ENCODE results near the gene TSPAN5. TPM values are rescaled to one million over a fixed set of nuclear protein-coding genes. Genes with fewer than 3 reads are reported as not detected.

Gene TSPAN5
- total and polyA plus RNA-seq, 4 donors: 2.6 to 9.9 (median 8.6) TPM

DNA sequence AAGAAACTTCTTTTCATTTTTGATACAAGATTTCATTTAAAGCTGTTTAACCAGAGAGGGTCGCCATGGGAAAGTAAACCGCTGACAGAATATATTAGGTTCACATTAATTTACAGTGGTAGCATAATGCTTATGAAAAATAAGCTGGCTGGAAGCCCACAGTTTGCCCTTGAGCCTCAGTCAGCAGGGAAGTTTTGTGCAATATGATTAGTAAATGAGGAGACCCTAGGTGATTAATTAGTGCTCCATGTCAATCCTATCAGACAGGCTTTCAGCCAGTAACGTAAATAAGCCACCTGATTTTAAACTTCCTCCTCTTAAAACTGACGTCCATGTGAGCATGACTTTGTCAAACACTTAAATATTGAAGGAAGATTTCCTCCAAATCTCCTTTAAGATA is 134.2 kb downstream of the TSPAN5 start:
- H3K36me3 ChIP-seq (ENCODE audit: control insufficient read depth in 1 of 2, insufficient read depth in 2 of 2, low read length in 1 of 2): no peaks in the 10 kb centered on the region
- no peaks in the 10 kb centered on the region for H3K27me3 ChIP-seq (ENCODE audit: control insufficient read depth in 1 of 2, insufficient read depth in 2 of 2, low read length in 1 of 2)
- H3K27ac ChIP-seq (ENCODE audit: low read depth in 1 of 2, low read length in 2 of 2): no peak overlapping the region
- no peak overlapping the region for H3K4me3 ChIP-seq (ENCODE audit: low read length in 2 of 2)
- intact Hi-C loops (cut with DNase I): no loop called here
- ATAC-seq (ENCODE audit: low FRiP score): no peak
- H3K4me1 ChIP-seq (ENCODE audit: control insufficient read depth in 1 of 2, insufficient read depth in 2 of 2, low read length in 2 of 2): peaks cover 0 to 2% of the 10 kb centered on the region in 2 donors
- 85 to 86% methylated on average over 4 of the region's 4 CpGs for WGBS, 2 donors
- DNase-seq: no peak
- no peaks in the 10 kb centered on the region for H3K9me3 ChIP-seq (ENCODE audit: control insufficient read depth, low read length)

DNA sequence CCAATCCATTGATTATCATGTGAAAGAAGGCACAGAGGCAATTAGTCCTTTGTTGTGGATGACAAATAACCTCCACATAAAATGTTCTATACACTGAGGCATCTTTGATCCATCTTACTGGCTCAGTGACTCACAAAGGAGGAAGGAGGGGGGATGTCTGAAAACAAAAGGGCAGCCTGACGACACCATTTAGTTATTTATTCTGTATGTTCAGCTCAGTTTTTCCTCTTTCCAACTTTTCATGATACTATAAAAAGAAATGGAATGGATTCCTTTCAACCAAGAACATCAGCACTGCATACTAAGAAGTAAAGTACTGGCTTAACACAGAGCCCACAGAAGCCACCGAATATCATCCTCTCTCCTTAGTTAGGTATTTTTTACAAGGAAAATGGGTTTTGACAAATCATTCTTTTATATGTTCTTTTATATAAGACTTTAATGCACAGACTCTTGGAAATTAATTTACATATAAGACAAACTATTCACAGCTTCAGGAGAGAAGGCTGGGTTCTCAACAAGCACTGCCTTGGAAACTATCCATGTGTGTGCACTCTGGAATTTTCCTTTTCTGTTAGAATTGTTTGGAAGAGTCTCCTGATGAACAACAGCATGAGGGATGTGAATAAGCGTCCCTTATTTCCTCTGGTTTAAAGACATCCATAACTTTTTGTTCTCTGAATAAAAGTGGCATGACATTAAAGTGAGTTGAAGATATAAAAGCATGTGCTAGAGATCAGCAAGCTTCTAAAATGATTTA is 135.6 kb downstream of the TSPAN5 start:
- H3K36me3 ChIP-seq (ENCODE audit: control insufficient read depth in 1 of 2, insufficient read depth in 2 of 2, low read length in 1 of 2): no peaks in the 10 kb centered on the region
- ATAC-seq (ENCODE audit: low FRiP score): no peak
- DNase-seq: no peak
- H3K9me3 ChIP-seq (ENCODE audit: control insufficient read depth, low read length): no peaks in the 10 kb centered on the region
- peaks cover 0 to 2% of the 10 kb centered on the region in 2 donors for H3K4me1 ChIP-seq (ENCODE audit: control insufficient read depth in 1 of 2, insufficient read depth in 2 of 2, low read length in 2 of 2)
- H3K4me3 ChIP-seq (ENCODE audit: low read length in 2 of 2): no peak overlapping the region
- WGBS, 2 donors: 23 to 51% methylated on average over 3 of the region's 3 CpGs
- no peaks in the 10 kb centered on the region for H3K27me3 ChIP-seq (ENCODE audit: control insufficient read depth in 1 of 2, insufficient read depth in 2 of 2, low read length in 1 of 2)
- intact Hi-C loops (cut with DNase I): no loop called here
- no peak overlapping the region for H3K27ac ChIP-seq (ENCODE audit: low read depth in 1 of 2, low read length in 2 of 2)

DNA sequence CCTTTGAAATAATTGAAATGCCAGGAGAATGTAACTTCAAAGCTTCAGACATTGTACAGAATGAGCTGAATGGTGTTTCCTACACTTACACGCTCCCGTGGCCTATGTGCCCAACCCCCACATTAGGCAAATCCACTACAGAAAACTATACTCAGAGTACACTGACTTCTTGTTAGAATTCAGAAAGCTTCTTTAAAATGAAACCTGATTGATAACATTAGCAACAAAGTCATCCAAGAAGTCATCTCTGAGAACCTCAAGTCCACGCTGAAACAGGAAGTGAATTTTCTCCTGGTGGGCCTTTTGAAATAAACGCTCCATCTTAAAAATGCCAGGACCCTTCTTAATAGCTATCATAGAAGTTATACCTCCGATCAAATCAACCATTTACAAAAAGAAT is 136.3 kb downstream of the TSPAN5 start:
- Histone ChIP-seq H3K27me3 (ENCODE audit: control insufficient read depth in 1 of 2, insufficient read depth in 2 of 2, low read length in 1 of 2) (no peaks in the 10 kb centered on the region), H3K36me3 (ENCODE audit: control insufficient read depth in 1 of 2, insufficient read depth in 2 of 2, low read length in 1 of 2) (no peaks in the 10 kb centered on the region), H3K4me3 (ENCODE audit: low read length in 2 of 2) (no peak overlapping the region), H3K4me1 (ENCODE audit: control insufficient read depth in 1 of 2, insufficient read depth in 2 of 2, low read length in 2 of 2) (no peaks in the 10 kb centered on the region), H3K27ac (ENCODE audit: low read depth in 1 of 2, low read length in 2 of 2) (no peak overlapping the region), H3K9me3 (ENCODE audit: control insufficient read depth, low read length) (no peaks in the 10 kb centered on the region)
- intact Hi-C loops (cut with DNase I): no loop called here
- no peak for ATAC-seq (ENCODE audit: low FRiP score)
- WGBS, 2 donors: 60 to 68% methylated on average over 5 of the region's 5 CpGs
- DNase-seq: no peak

DNA sequence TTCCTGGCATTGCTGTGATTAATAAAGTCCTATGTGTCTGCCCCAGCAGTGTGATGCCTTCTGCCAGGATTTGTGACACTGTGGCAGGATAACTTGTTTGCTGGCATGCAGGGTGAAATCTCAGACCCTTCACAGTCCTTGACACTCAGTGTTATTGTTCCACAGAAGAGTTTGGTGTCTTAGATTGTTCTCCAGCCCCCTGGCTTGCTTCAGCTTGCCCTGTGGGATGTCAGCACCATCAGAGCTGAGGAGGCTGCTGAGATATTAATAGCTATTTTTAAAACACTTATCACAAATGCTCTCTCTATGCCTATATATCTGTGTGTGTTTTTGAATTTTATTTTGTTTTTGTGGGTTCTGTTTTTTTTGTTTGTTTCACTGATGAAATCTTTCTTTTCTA is 136.9 kb downstream of the TSPAN5 start:
- no peak overlapping the region for H3K27ac ChIP-seq (ENCODE audit: low read depth in 1 of 2, low read length in 2 of 2)
- ATAC-seq (ENCODE audit: low FRiP score) (no peak), DNase-seq (no peak)
- no peaks in the 10 kb centered on the region for H3K9me3 ChIP-seq (ENCODE audit: control insufficient read depth, low read length)
- no peaks in the 10 kb centered on the region for H3K36me3 ChIP-seq (ENCODE audit: control insufficient read depth in 1 of 2, insufficient read depth in 2 of 2, low read length in 1 of 2)
- no peaks in the 10 kb centered on the region for H3K4me1 ChIP-seq (ENCODE audit: control insufficient read depth in 1 of 2, insufficient read depth in 2 of 2, low read length in 2 of 2)
- H3K27me3 ChIP-seq (ENCODE audit: control insufficient read depth in 1 of 2, insufficient read depth in 2 of 2, low read length in 1 of 2): no peaks in the 10 kb centered on the region
- H3K4me3 ChIP-seq (ENCODE audit: low read length in 2 of 2): no peak overlapping the region
- intact Hi-C loops (cut with DNase I): no loop called here

DNA sequence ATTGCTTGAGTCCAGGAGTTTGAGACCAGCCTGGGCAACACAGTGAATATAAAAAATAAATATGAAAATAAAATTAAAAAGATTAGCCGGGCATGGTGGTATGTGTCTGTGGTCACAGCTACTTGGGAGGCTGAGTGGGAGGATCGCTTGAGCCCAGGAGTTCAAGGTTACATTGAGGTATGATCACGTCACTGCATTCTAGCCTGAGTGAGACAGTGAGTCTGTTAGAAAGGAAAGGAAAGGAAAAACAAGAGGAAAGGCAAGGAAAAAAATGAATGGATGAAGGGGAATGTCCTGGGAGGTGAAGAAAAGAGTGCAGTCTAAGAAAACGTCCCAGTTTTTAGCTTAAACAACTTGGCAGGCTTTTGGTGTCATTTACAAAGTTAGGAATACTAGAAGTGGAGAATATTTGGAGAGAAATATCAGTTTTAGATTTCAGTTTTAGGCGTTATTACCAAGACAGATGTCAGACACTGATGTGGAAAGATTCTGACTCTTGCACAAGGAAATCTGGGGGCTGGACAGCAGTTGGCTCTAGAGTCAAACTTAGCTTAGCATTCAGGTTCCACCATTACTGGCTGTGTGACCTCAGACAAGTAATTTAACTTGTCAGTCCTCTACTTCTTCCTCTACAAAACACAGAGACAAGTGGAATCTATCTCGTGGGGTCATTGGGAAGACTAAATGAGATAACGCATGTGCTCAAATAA is 139.0 kb downstream of the TSPAN5 start:
- DNase-seq (no peak), ATAC-seq (ENCODE audit: low FRiP score) (no peak)
- Histone ChIP-seq H3K36me3 (ENCODE audit: control insufficient read depth in 1 of 2, insufficient read depth in 2 of 2, low read length in 1 of 2) (no peaks in the 10 kb centered on the region), H3K27me3 (ENCODE audit: control insufficient read depth in 1 of 2, insufficient read depth in 2 of 2, low read length in 1 of 2) (no peaks in the 10 kb centered on the region), H3K9me3 (ENCODE audit: control insufficient read depth, low read length) (no peaks in the 10 kb centered on the region), H3K4me1 (ENCODE audit: control insufficient read depth in 1 of 2, insufficient read depth in 2 of 2, low read length in 2 of 2) (no peaks in the 10 kb centered on the region), H3K4me3 (ENCODE audit: low read length in 2 of 2) (no peak overlapping the region), H3K27ac (ENCODE audit: low read depth in 1 of 2, low read length in 2 of 2) (no peak overlapping the region)
- intact Hi-C loops (cut with DNase I): no loop called here
- WGBS, 2 donors: 79 to 83% methylated on average over 7 of the region's 7 CpGs

DNA sequence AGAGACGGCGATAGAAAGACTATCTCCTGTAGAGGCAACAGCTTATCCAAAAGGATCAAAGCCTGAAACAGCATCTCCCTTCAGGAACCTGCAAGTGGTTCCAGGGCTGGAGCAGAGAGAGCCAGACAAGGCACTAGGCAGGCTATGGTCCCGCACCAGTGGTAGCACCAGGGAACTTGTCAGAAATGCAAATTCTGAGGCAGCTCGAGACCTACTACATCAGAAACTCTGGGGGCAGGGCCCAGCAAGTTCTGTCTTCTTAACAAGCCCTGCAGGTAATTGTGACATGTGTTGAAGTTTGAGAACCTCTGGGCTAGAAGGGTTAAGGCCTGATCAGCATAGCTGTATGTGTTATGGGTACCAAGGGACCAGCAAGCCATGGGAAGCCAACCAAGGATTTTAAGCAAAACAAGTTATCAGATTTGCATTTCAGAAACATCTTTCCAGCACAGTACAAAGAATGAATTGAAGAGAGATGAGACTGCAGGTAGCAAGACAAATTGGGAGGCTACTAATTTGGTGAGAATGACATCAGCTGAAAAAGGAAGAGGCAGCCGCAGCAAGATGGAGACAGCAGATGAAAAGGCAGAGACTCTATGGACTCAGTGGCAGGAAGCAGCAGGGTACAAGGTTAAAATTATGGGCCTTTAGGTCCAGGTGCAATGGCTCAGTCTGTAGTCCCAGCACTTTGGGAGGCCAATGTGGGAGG is 139.7 kb downstream of the TSPAN5 start:
- no peaks in the 10 kb centered on the region for H3K4me1 ChIP-seq (ENCODE audit: control insufficient read depth in 1 of 2, insufficient read depth in 2 of 2, low read length in 2 of 2)
- no peak overlapping the region for H3K4me3 ChIP-seq (ENCODE audit: low read length in 2 of 2)
- 92 to 94% methylated on average over 5 of the region's 5 CpGs for WGBS, 2 donors
- ATAC-seq (ENCODE audit: low FRiP score): no peak
- no peaks in the 10 kb centered on the region for H3K27me3 ChIP-seq (ENCODE audit: control insufficient read depth in 1 of 2, insufficient read depth in 2 of 2, low read length in 1 of 2)
- no peaks in the 10 kb centered on the region for H3K9me3 ChIP-seq (ENCODE audit: control insufficient read depth, low read length)
- intact Hi-C loops (cut with DNase I): no loop called here
- DNase-seq: no peak
- H3K36me3 ChIP-seq (ENCODE audit: control insufficient read depth in 1 of 2, insufficient read depth in 2 of 2, low read length in 1 of 2): no peaks in the 10 kb centered on the region
- no peak overlapping the region for H3K27ac ChIP-seq (ENCODE audit: low read depth in 1 of 2, low read length in 2 of 2)

DNA sequence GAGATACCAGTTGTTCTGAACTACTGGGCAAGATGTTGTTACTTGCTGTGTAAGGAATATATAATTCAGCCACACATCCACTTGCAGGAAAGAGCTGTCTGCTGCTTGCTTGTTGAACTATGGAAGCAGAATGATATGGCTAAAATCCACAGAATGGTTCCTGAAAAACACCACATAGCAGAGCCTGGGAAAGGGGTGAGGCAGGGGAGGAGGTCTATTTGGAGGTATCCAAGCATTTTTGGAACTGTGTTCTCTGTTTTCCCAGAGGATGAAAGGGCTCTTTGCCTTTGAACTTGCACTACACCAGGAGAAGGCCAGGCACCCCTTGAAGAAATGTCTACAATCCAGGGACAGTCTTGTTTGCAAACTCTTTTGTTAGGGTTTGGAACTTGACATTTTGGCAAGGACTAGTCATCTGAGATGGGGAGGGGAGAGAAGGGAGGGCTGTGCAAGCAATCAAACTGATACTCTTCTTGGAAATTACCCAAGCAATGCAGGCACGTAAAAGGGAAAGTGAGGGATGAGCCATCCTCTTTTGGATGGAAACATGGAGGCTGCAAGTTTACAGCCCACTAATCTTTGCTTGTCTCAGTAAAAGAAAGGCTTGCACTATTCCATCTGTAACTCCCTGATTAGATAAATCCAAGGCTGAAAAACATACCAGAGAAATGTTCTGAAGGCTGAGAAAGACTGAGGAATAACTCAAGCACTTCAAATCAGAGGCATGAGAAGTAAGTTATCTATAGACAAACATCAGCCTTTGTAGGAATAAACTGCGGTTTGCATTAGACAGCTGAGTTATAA is 141.0 kb downstream of the TSPAN5 start:
- no peak for ATAC-seq (ENCODE audit: low FRiP score)
- Histone ChIP-seq H3K27me3 (ENCODE audit: control insufficient read depth in 1 of 2, insufficient read depth in 2 of 2, low read length in 1 of 2) (no peaks in the 10 kb centered on the region), H3K4me3 (ENCODE audit: low read length in 2 of 2) (no peak overlapping the region), H3K27ac (ENCODE audit: low read depth in 1 of 2, low read length in 2 of 2) (no peak overlapping the region), H3K4me1 (ENCODE audit: control insufficient read depth in 1 of 2, insufficient read depth in 2 of 2, low read length in 2 of 2) (no peaks in the 10 kb centered on the region), H3K36me3 (ENCODE audit: control insufficient read depth in 1 of 2, insufficient read depth in 2 of 2, low read length in 1 of 2) (no peaks in the 10 kb centered on the region), H3K9me3 (ENCODE audit: control insufficient read depth, low read length) (no peaks in the 10 kb centered on the region)
- intact Hi-C loops (cut with DNase I): no loop called here
- 49 to 51% methylated on average over 2 of the region's 2 CpGs for WGBS, 2 donors
- no peak for DNase-seq

DNA sequence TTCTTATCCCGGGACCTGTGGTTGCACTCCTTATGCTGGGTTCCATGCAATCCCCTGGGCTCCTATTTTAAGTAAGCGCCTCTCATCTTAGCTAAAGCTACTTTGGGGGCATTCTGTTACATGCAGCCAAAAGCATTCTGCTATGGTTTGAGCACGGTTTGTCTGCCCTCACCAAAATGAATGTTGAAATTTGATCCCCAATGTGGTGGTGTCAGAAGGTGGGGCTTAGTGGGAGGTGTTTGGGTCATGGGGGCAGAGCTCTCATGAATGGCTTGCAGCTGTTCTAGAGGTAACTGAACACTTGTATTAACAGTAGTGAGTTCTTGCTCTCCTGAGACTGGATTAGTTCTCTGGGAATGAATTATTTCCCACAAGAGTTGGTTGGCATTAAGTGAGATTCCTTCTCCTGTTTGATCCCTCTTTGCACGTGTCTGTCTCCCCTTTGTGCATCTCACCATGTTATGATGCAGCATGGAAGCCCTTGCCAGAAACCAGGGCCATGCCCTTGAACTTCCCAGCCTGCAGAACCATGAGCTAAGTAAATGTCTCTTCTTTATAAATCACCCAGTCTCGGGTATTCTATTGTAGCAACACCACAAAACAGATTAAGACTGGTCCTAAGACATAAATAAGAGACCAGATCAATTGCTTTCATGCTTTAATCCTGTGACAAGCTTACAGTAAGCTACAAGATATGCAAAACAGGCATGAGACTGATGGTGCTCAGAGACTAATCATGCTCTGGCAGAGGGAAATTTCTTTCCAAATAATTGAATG is 141.8 kb downstream of the TSPAN5 start:
- 76 to 82% methylated on average over 5 of the region's 5 CpGs for WGBS, 2 donors
- H3K36me3 ChIP-seq (ENCODE audit: control insufficient read depth in 1 of 2, insufficient read depth in 2 of 2, low read length in 1 of 2): no peaks in the 10 kb centered on the region
- intact Hi-C loops (cut with DNase I): no loop called here
- H3K27me3 ChIP-seq (ENCODE audit: control insufficient read depth in 1 of 2, insufficient read depth in 2 of 2, low read length in 1 of 2): no peaks in the 10 kb centered on the region
- no peak overlapping the region for H3K4me3 ChIP-seq (ENCODE audit: low read length in 2 of 2)
- ATAC-seq (ENCODE audit: low FRiP score): no peak
- H3K4me1 ChIP-seq (ENCODE audit: control insufficient read depth in 1 of 2, insufficient read depth in 2 of 2, low read length in 2 of 2): no peaks in the 10 kb centered on the region
- H3K9me3 ChIP-seq (ENCODE audit: control insufficient read depth, low read length): no peaks in the 10 kb centered on the region
- no peak overlapping the region for H3K27ac ChIP-seq (ENCODE audit: low read depth in 1 of 2, low read length in 2 of 2)
- DNase-seq: no peak

Data from aorta (tissue), 5 donors.